ENCODE measurements around the gene TEP1.

Gene TEP1

DNA sequence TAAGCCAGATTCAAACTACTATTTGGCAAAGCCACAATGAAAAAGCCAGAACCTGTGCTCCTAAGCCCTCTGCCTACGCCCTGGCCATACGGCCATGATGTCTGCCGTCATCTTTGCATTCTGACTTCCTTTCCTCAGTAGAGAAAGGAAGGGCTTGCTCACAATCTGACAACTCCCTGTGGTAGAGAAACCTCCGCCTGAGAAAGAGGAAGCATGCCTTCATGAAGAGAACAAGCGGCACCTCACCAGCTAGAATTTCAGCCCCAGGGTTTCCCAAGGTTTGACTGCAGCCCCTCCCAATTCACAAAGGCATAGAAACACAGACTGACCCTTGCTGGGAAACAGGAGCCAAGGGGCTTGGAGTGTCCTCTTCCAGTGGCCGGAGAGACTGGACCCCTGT, 25.7 kb downstream of the TEP1 start:
- H3K4me1 Mint-ChIP-seq, result peaks cover 8% of the 10 kb centered on the region
- no peaks in the 10 kb centered on the region for H3K27me3 Mint-ChIP-seq
- H3K27ac Mint-ChIP-seq, result peak overlapping the region; percentile 52
- no peak overlapping the region for H3K4me3 Mint-ChIP-seq
- DNase-seq (ENCODE audit: low spot score in 2 of 2), result peak in 1 of 2 donors; percentile 34
- peaks cover 2% of the 10 kb centered on the region for H3K9me3 Mint-ChIP-seq
- H3K36me3 Mint-ChIP-seq, result peaks cover 47% of the 10 kb centered on the region
- ATAC-seq (ENCODE audit: low read depth), result peak; percentile 98

DNA sequence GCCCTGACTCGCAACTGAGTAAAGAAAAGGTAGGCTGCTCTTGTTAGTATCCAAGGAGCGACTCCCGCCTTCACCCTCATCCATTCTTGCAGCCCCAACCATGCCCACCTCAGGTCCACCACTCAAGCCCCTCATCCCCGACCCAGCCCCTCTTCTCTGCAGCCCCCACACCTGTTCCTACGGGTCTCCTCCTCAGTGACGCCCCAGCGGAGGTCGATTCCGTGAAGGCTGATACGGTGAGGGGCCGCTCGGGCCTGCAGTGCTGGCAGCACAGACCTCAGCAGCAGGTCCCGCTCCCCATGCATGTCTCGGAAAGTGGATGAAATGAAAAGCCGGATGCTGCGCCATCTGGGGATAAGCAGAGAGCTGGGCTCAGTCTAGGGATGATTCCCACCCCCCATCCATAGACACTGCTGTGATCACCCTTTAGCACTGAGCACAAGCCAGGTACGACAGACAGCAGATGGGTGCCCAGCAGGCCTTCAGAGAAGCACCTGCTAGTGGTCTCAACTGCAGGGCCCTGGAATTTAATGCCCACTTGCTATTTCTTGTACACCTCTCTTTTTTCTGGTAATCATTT, 26.9 kb downstream of the TEP1 start:
- Mint-ChIP-seq H3K9me3 (peaks cover 2% of the 10 kb centered on the region), H3K4me3 (no peak overlapping the region), H3K4me1 (peaks cover 8% of the 10 kb centered on the region), H3K27me3 (no peaks in the 10 kb centered on the region), H3K36me3 (peaks cover 50% of the 10 kb centered on the region), H3K27ac (no peak overlapping the region)
- no peak for DNase-seq (ENCODE audit: low spot score in 2 of 2)
- no peak for ATAC-seq (ENCODE audit: low read depth)

DNA sequence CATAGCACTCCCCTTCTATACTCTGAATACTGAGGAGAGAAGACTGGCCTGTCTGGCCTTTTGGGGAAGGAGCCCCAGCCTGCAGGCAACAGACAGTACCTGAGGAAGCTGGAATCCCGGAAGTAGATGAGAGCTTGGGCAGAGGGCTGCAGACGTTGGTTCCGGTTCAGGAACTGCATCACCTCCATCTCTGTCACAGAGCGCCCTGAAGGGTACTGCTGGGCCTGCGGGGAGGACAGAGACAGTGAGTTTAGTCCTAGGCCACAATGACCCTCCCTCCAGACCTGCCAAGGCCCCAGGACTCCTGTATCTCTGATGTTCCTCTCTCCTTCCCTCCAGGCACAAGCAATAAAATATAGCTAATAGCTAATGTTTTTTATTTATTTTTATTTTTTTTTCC, 28.4 kb downstream of the TEP1 start:
- Mint-ChIP-seq H3K27me3 (no peaks in the 10 kb centered on the region), H3K9me3 (peaks cover 2% of the 10 kb centered on the region), H3K27ac (no peak overlapping the region), H3K4me3 (no peak overlapping the region), H3K36me3 (peaks cover 53% of the 10 kb centered on the region), H3K4me1 (peaks cover 8% of the 10 kb centered on the region)
- DNase-seq (ENCODE audit: low spot score in 2 of 2) (no peak), ATAC-seq (ENCODE audit: low read depth) (no peak)

GRCh38 chr14:20384321-20384720, 29.0 kb downstream of the TEP1 start:
- Mint-ChIP-seq H3K36me3 (peaks cover 53% of the 10 kb centered on the region), H3K27me3 (no peaks in the 10 kb centered on the region), H3K27ac (no peak overlapping the region), H3K4me3 (no peak overlapping the region), H3K9me3 (peaks cover 2% of the 10 kb centered on the region), H3K4me1 (peaks cover 5% of the 10 kb centered on the region)
- ATAC-seq (ENCODE audit: low read depth) (no peak), DNase-seq (ENCODE audit: low spot score in 2 of 2) (no peak)

GRCh38 chr14:20383636-20384035, 29.7 kb downstream of the TEP1 start:
- peaks cover 2% of the 10 kb centered on the region for H3K9me3 Mint-ChIP-seq
- ATAC-seq (ENCODE audit: low read depth) (no peak), DNase-seq (ENCODE audit: low spot score in 2 of 2) (no peak)
- no peak overlapping the region for H3K4me3 Mint-ChIP-seq
- peaks cover 5% of the 10 kb centered on the region for H3K4me1 Mint-ChIP-seq
- no peak overlapping the region for H3K27ac Mint-ChIP-seq
- no peaks in the 10 kb centered on the region for H3K27me3 Mint-ChIP-seq
- peaks cover 54% of the 10 kb centered on the region for H3K36me3 Mint-ChIP-seq

GRCh38 chr14:20383032-20383431, 30.3 kb downstream of the TEP1 start:
- Mint-ChIP-seq H3K9me3 (peaks cover 1% of the 10 kb centered on the region), H3K36me3 (peaks cover 50% of the 10 kb centered on the region), H3K4me1 (peaks cover 4% of the 10 kb centered on the region), H3K4me3 (no peak overlapping the region), H3K27me3 (no peaks in the 10 kb centered on the region), H3K27ac (no peak overlapping the region)
- ATAC-seq (ENCODE audit: low read depth) (no peak), DNase-seq (ENCODE audit: low spot score in 2 of 2) (no peak)

DNA sequence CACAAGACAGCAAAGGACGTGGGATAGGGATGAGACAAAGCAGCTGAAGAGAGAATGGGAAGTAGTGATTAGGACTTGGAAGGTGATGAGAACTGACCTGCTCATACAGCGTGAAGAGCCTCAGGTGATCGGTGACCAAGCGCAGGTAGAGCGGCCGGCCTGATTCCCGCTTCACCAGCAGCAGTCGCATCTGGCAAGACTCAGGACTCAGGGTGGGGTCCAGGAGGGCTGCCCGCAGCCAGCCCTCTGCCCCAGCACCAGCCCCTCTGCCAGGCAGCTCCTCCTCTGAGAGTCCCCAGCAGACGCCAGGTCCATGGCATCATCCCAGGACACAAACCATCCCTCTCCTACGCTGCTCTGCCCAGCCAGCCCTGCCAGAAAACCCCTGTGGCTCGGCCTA, 30.8 kb downstream of the TEP1 start:
- Mint-ChIP-seq H3K27ac (peak overlapping the region; percentile 18), H3K9me3 (no peaks in the 10 kb centered on the region), H3K4me1 (peaks cover 1% of the 10 kb centered on the region), H3K27me3 (no peaks in the 10 kb centered on the region), H3K36me3 (peaks cover 50% of the 10 kb centered on the region), H3K4me3 (no peak overlapping the region)
- no peak for ATAC-seq (ENCODE audit: low read depth)
- no peak for DNase-seq (ENCODE audit: low spot score in 2 of 2)

DNA sequence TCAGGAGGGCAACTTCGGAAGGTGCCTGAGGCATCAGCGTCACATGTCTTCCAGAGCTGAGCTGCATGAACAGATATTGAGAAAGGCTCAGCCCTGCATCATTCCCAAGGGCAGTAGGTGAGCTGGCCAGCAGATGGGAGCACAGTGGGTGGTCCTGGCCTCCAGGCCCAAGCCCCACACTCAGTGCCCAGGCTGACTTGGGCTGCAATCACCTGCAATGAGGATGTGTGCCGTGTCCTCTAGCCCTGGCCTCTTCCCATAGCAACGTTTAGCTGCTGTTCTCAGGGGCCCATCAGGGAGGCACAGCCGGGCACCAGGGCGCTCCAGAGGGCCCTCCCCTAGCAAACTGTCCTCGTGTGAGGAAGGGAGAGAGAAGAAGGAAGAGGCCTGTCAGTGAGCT, 32.0 kb downstream of the TEP1 start:
- H3K27me3 Mint-ChIP-seq, result no peaks in the 10 kb centered on the region
- H3K36me3 Mint-ChIP-seq, result peaks cover 56% of the 10 kb centered on the region
- no peak overlapping the region for H3K4me3 Mint-ChIP-seq
- ATAC-seq (ENCODE audit: low read depth), result no peak
- no peaks in the 10 kb centered on the region for H3K4me1 Mint-ChIP-seq
- peak overlapping the region; percentile 32 for H3K27ac Mint-ChIP-seq
- H3K9me3 Mint-ChIP-seq, result no peaks in the 10 kb centered on the region
- DNase-seq (ENCODE audit: low spot score in 2 of 2), result no peak

DNA sequence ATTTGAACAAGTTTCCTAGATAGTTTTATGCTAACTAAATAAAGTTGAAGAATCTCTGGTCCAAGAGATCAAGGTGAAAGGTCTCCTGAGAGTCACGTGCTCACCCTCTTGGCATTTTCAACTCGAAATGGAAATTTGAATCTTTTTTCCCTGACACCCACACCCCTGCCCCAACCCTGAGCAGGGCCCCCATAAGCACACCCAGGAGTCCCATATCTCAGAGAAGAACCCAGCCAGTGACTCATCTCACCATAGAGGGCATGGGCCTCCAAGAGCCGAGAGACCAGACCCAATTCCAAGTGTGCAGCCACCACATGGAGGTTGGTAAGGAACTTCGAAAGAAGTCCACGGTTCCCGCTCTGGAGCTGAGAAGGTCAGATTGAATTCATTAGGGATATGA, 32.6 kb downstream of the TEP1 start:
- no peaks in the 10 kb centered on the region for H3K27me3 Mint-ChIP-seq
- peaks cover 57% of the 10 kb centered on the region for H3K36me3 Mint-ChIP-seq
- H3K27ac Mint-ChIP-seq, result peak overlapping the region; percentile 32
- no peaks in the 10 kb centered on the region for H3K9me3 Mint-ChIP-seq
- no peak overlapping the region for H3K4me3 Mint-ChIP-seq
- H3K4me1 Mint-ChIP-seq, result no peaks in the 10 kb centered on the region
- ATAC-seq (ENCODE audit: low read depth), result no peak
- no peak for DNase-seq (ENCODE audit: low spot score in 2 of 2)

DNA sequence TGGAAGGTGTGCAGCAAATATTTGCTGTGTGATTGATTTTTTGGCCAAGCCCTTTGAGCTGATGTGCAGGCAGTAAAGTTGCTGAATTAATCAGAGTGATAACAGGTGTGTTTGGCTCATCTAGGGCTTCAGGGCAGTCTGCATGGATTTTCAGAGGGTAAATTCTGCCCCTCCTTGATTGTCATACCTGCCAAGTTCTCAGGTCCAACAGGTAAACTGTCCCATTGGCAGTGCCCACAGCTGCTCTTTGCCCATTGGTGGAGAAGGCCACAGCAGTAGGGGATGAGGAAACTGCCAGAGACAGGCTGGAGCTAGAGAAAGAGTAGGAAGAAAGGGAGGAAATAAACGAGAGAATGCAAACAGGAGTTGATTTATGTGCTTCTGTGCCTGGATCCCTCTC, 33.6 kb downstream of the TEP1 start:
- no peaks in the 10 kb centered on the region for H3K27me3 Mint-ChIP-seq

GRCh38 chr14:20377171-20377570, 36.1 kb downstream of the TEP1 start:
- H3K27me3 Mint-ChIP-seq, result no peaks in the 10 kb centered on the region
- no peak overlapping the region for H3K4me3 Mint-ChIP-seq
- ATAC-seq (ENCODE audit: low read depth), result no peak
- no peaks in the 10 kb centered on the region for H3K9me3 Mint-ChIP-seq
- no peak for DNase-seq (ENCODE audit: low spot score in 2 of 2)
- H3K36me3 Mint-ChIP-seq, result peaks cover 65% of the 10 kb centered on the region
- no peak overlapping the region for H3K27ac Mint-ChIP-seq
- no peaks in the 10 kb centered on the region for H3K4me1 Mint-ChIP-seq

More for the DNA sequence above, 33.6 kb downstream of the TEP1 start:
- H3K36me3 Mint-ChIP-seq, result peaks cover 61% of the 10 kb centered on the region
- H3K4me1 Mint-ChIP-seq, result no peaks in the 10 kb centered on the region
- ATAC-seq (ENCODE audit: low read depth), result no peak
- H3K4me3 Mint-ChIP-seq, result no peak overlapping the region
- H3K9me3 Mint-ChIP-seq, result no peaks in the 10 kb centered on the region
- peak overlapping the region; percentile 60 for H3K27ac Mint-ChIP-seq
- no peak for DNase-seq (ENCODE audit: low spot score in 2 of 2)

DNA sequence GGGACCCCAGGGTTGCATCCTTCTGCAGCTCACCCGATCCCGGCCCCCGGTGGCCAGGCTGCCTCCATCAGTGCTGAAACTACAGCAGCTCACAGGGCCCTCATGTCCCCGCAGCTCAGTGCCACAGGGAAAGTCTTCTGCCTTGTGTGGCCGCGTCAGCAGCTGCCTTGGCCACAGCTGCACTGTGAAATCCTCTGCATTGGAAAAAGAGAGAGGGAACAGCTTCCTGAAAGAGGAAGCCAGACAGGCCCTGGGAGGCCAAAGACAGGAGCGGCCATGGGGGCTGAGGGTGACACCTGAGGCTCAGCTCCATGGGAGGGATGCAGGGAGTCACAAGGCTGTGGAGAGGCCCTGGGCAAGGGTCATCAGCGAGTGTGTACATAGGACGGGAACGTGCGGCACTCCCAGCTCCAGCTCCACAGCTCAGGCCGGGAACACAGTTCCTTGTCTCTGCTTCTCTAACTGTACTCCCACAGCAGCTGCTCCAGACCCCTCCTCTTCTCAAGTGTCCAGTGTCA, 37.2 kb downstream of the TEP1 start:
- H3K4me3 Mint-ChIP-seq, result no peak overlapping the region
- no peak for DNase-seq (ENCODE audit: low spot score in 2 of 2)
- no peaks in the 10 kb centered on the region for H3K9me3 Mint-ChIP-seq
- no peaks in the 10 kb centered on the region for H3K27me3 Mint-ChIP-seq
- H3K4me1 Mint-ChIP-seq, result no peaks in the 10 kb centered on the region
- no peak overlapping the region for H3K27ac Mint-ChIP-seq
- no peak for ATAC-seq (ENCODE audit: low read depth)
- H3K36me3 Mint-ChIP-seq, result peaks cover 68% of the 10 kb centered on the region

GRCh38 chr14:20375471-20375870, 37.8 kb downstream of the TEP1 start:
- no peak for DNase-seq (ENCODE audit: low spot score in 2 of 2)
- no peaks in the 10 kb centered on the region for H3K27me3 Mint-ChIP-seq
- no peak overlapping the region for H3K4me3 Mint-ChIP-seq
- H3K9me3 Mint-ChIP-seq, result no peaks in the 10 kb centered on the region
- no peak overlapping the region for H3K27ac Mint-ChIP-seq
- H3K36me3 Mint-ChIP-seq, result peaks cover 69% of the 10 kb centered on the region
- no peak for ATAC-seq (ENCODE audit: low read depth)
- no peaks in the 10 kb centered on the region for H3K4me1 Mint-ChIP-seq

DNA sequence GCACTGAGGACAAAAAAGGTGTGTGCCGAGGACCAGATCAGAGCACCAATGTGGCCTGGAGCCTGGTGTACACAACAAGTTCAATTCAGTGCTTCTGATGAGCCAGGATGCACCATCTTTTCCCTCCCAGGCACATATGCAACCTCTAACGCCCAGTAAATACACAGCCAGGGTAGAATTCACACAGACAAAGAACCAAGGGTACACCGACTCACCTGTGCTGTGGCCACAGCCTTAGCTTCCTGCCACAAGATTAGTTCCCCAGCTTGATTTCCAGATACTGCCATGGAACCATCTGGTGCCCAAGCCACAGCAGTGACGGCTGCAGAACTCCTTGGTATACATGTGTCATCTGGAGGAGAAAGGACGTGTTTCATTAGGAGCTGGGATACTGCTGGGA, 40.5 kb downstream of the TEP1 start:
- H3K9me3 Mint-ChIP-seq, result peaks cover 2% of the 10 kb centered on the region
- H3K27me3 Mint-ChIP-seq, result no peaks in the 10 kb centered on the region
- H3K27ac Mint-ChIP-seq, result no peak overlapping the region
- H3K4me1 Mint-ChIP-seq, result peaks cover 2% of the 10 kb centered on the region
- no peak for DNase-seq (ENCODE audit: low spot score in 2 of 2)
- H3K4me3 Mint-ChIP-seq, result no peak overlapping the region
- ATAC-seq (ENCODE audit: low read depth), result no peak
- H3K36me3 Mint-ChIP-seq, result peaks cover 71% of the 10 kb centered on the region

DNA sequence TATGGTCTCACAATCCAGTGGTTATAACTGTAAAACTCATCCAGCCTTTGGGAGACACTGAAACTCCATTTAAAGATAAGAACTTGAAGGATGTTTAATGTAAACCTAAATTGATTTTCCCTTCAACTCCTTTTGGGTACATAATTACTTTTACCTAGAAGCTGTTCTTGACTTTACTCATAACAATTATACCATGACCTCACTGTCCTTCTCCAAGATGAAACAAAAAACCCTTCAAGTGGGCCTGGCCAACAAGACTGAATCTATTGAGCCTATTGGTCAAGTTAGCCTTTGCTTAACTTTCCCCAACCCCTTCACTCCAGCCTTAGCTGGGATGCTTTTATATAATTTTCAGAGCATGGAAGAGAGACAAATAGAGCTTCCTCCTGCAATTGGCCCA, 47.4 kb downstream of the TEP1 start:
- no peak for ATAC-seq (ENCODE audit: low read depth)
- no peak overlapping the region for H3K27ac Mint-ChIP-seq
- peaks cover 2% of the 10 kb centered on the region for H3K9me3 Mint-ChIP-seq
- DNase-seq (ENCODE audit: low spot score in 2 of 2), result no peak
- H3K4me3 Mint-ChIP-seq, result no peak overlapping the region
- H3K27me3 Mint-ChIP-seq, result no peaks in the 10 kb centered on the region
- H3K36me3 Mint-ChIP-seq, result peaks cover 42% of the 10 kb centered on the region
- peaks cover 3% of the 10 kb centered on the region for H3K4me1 Mint-ChIP-seq

All from memory B cell (primary cell).